Dermis blood vessel endothelial cell (primary cell): Measurements from ENCODE around the gene XG. TPM values are rescaled to one million over a fixed set of nuclear protein-coding genes. Genes with fewer than 3 reads are reported as not detected.
A peak's percentile ranks its signal among the peaks of the same experiment; 100 is the strongest.
"Not testable (repeated sequence)": the region's sequence is repeated elsewhere in the genome, so short reads cannot be mapped to it uniquely, and the experiment has no call there.

Experiments used
- DNase-seq: peaks from one replicate; pipeline ENCODE4 v3.0.0; 2010
- total RNA-seq: library from RNA; depleted of rRNA; stranded (reverse); fragments of >200 nt; gene quantifications from 2 replicates; pipeline ENCODE4 v1.2.3, GENCODE V29; 2014

XG gene
- total RNA-seq, 1 donor from 2014 or later = under 0.01 TPM

- no peak for DNase-seq
Observed at GRCh38 chrX:2735270-2735669, 16.6 kb upstream of the XG start.

GRCh38 chrX:2740672-2741071 is 11.2 kb upstream of the XG start:
- no peak for DNase-seq

DNA sequence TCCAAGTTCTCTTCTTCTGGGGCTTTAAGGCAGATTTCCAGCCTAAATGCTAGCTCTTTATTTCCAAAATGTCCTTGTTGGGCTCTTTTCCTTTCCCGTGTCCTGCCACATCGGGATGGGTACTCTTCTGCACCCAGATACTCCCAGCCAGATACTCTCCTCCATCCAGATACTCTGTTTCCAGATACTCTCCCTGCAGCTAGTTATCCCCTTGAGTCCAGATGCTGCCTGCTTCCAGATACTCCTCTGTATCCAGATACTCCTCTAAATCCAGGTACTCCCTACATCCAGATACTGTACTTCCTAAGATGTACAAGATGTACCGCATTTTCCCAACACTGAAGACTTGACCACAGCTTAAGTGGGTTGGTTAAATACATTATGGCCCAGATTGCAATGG is 10.5 kb upstream of the XG start:
- no peak for DNase-seq

- peak; percentile 63 for DNase-seq
Observed at GRCh38 chrX:2746250-2746649, 5.6 kb upstream of the XG start.

DNA sequence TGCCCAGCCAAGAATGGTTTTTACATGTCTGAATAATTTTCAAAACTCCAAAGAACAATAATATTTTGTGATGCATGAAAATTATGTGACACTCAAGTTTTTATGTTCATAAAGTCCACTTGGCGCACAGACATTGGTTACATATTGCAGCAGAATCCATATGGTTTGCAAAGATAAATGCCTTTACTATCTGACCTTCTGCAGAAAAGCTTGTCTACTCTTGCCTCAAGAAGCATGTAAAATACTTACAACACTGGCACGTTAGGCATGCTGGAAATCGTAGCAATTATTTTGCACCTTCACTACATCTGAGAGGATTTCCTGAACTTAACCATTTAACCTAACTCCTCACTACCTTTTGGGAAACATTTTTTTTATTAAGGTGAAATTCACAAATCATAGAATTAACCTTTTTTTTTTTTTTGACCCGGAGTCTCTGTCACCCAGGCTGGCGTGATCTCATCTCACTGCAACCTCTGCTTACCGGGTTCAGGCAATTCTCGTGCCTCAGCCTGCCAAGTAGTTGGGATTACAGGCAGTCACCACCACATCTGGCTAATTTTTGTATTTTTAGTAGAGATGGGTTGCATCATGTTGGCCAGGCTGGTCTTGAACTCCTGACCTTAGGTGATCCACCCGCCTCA is 3.5 kb upstream of the XG start:
- no peak for DNase-seq

- DNase-seq = no peak
Observed at GRCh38 chrX:2748815-2749188, 3.0 kb upstream of the XG start.

DNA sequence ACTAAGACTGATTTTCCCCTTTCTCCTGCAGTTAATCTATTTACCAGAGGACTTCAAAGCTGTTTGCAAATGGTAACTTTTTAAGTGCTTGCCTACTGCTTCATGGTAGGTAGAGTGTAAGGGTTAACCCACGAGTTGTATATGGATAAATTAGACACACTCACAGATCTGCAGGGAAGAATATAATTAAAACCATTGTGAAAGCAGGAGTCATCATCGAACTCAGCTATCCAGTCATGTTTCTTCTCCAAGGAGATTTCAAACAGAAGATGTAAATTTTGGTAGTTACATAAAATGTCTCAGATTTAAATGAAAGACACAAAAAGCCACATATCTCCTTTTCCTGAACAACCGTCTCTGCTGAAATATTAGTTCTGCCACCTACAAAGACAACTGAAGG is 549 bp upstream of the XG start:
- no peak for DNase-seq

DNA sequence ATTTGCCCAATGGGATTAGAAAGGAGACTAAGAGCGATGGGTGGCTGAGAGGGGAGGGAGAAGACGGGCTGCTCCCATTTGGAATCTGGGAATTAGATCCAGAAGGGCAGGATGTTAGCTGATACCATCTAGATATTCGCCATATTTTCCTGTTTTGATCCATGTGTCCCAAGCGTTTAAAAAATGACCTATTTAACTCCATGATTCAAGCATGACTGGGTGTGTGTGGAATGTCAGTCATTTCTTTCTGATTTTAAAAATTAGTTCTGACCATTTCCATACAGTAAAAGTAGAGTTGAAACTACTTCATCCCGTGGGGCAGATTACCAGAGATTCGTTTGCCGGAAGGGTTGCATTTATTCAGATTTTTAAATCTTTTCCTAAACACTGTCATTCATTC is 601 bp downstream of the XG start:
- peak; percentile 52 for DNase-seq

DNA sequence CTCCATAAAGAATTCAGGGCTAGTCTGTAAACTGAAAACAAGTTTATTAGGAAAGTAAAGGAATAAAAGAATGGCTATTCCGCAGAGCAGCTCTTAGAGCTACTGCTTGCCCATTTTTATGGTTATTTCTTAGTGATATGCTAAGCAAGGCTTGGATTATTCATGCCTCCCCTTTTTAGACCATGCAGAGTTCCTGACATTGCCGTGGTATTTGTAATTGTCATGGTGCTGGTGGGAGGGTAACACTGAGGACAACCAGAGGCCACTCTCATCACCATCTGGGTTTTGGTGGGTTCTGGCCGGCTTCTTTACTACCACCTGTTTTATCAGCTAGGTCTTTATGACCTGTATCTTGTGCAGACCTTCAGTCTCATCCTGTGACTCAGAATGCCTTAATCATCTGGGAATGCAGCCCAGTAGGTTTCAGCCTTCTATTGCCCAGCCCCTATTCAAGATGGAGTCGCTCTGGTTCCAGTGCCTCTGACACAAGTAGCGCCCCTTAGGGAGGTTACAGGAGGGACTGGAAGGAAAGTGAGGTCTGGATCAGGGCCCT is 3.4 kb downstream of the XG start:
- not testable (repeated sequence) for DNase-seq

GRCh38 chrX:2756548-2756947 is 4.7 kb downstream of the XG start:
- no peak for DNase-seq

DNA sequence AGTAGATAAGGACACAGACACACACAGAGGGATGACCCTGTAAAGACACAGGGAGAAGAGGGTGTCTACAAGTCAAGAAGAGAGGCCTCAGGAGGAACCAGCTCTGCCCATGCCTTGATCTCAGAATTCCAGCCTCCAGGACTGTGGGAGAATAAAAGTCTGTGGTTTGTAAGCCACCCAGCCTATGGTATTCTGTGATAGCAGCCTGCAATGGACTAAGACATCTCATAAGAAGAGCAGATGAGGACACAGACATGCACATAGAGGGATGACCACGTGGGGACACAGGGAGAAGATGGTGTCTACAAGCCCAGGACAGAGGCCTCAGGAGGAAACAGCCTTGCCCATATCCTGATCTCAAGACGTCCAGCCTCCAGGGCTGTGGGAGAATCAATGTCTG is 9.4 kb downstream of the XG start:
- no peak for DNase-seq

- DNase-seq = peak; percentile 92
Observed at GRCh38 chrX:2762671-2763070, 10.8 kb downstream of the XG start.

DNA sequence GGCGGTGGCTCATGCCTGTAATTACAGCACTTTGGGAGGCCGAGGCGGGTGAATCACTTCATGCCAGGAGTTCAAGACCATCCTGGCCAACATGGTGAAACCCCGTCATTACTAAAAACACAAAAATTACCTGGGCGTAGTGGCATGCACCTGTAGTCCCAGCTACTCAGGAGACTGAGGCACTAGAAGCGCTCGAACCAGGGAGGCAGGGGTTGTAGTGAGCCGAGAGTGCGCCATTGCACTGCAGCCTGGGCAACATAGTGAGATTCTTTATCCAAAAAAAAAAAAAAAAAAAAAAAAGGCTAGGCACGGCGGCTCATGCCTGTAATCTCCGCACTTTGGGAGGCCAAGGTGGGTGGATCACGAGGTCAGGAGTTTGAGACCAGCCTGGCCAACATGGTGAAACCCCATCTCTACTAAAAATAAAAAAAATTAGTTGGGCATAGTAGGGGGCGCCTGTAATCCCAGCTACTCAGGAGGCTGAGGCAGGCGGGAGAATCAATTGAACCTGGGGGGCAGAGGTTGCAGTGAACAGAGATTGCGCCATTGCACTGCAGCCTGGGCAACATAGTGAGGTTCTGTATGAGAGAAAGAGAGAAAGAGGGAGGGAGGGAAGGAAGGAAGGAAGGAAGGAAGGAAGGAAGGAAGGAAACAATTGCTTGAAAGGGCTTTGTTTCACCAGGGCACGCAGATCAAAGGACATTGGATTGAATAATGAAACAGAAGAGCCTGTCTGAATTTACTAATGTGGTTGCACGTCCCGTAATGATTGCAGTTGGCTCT is 13.1 kb downstream of the XG start:
- not testable (repeated sequence) for DNase-seq

DNA sequence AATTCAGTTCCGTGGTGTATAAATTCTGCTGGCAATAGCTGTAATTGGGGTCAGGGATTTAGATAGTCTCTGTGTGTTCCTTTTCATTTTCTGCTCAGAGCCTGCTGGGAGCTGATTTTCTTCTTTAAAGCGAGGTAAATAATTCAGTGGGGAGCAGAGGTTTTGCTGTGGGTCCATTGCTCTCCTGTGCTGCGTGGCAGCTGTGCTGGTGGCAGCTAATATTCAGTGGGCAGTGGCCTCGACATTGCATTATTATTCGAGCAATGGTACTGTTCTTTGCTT is 13.7 kb downstream of the XG start:
- no peak for DNase-seq

DNA sequence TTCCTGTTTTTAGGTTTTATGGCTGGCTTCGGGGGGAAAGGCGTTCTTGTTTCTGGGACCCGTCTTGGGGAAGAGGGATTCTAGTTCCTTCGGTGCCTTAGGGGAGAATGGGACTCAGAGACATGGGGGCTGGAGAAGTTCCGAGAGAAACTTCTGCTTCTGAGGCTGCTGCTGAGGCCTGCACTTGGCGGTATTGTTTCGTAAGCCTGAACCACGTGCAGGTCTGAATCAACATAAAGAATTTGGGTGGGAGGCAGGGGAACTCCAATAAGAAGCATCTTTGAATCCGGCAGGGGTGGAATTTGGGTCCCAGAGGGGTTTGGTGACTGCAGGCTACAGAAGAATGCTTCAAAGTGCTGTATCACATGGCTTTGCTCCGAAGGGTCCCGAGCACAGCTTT is 15.1 kb downstream of the XG start:
- DNase-seq = no peak

- no peak for DNase-seq
Observed at GRCh38 chrX:2767631-2768455, 16.0 kb downstream of the XG start.

- no peak for DNase-seq
Observed at GRCh38 chrX:2769615-2770014, 17.8 kb downstream of the XG start.

DNA sequence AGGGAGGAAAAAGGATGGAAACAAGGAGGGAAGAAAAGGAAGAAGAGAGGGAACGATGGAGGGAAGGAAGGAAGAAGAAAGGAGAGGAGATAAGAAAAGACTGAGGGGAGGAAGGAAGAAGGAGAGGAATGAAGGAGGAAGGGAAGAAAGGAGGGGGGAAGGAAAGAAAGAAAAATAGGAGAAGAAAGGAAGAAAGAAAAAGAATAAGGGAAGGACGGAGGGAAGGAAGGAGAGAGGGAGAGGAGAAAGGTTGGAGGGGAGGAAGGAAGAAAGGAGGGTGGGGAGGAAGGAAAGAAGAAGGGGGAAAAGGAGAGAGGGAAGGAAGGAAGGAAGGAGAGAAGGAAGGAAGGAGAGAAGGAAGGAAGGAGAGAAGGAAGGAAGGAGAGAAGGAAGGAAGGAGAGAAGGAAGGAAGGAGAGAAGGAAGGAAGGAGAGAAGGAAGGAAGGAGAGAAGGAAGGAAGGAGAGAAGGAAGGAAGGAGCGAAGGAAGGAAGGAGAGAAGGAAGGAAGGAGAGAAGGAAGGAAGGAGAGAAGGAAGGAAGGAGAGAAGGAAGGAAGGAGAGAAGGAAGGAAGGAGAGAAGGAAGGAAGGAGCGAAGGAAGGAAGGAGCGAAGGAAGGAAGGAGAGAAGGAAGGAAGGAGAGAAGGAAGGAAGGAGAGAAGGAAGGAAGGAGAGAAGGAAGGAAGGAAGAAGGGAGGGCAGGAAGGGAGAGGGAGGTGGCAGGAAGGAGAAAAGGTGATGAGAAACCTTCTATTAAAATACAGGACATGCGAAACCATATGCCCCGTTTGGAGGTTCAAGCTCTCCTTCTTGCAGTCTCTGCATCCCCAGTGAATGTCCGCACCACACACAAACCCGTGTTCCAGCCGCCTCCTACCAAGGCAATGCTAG is 21.6 kb downstream of the XG start:
- DNase-seq = not testable (repeated sequence)

GRCh38 chrX:2774057-2774456 is 22.2 kb downstream of the XG start:
- no peak for DNase-seq

DNA sequence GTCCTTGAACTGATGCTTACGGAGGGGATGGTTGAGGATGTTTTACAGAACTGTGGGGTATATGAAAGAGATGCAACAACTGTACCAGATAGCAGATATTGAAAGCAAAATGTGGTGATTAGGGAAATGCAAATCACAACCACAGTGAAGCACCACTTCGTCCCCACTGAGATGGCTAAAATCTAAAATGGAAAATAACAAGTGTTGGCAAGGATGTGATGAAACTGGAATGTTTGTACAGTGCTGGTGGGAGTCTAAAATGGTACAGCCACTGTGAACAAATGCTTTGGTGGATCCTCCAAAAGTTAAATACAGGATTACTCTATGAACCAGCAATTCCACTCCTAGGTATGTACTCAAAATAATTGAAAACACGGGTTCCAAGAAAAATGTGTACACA is 22.9 kb downstream of the XG start:
- no peak for DNase-seq

GRCh38 chrX:2780472-2781225 is 28.8 kb downstream of the XG start:
- not testable (repeated sequence) for DNase-seq

DNA sequence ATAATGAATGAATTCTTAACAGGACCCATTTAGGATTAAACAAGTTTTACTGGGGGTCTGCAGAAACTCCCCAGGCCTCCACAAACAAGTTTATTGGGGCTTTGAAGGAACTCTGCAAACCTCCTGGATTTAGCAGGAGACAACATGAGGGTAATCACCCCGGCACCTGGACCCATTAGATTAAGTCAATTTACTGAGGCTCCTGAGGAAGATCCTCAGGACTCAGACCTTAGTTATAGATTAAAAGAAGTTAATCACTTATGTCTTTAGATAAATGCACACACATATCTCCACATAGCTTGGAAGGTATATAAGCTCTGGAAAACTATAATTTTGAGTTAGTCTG is 29.4 kb downstream of the XG start:
- no peak for DNase-seq
